SK-N-SH (cell line): Measurements from ENCODE around the gene MIXL1.

Source experiments
- CTCF ChIP-seq: fragments of 200-600 bp; sonication (generic); IDR thresholded peaks from 2 replicates; pipeline ENCODE4 v1.6.1; 2017; ENCODE audit warnings: antibody characterized with exemption, mild to moderate bottlenecking, moderate library complexity
- GABPA ChIP-seq: IDR thresholded peaks from 2 replicates; pipeline ENCODE4 v1.4.0; 2012; ENCODE audit warnings: low read depth, mild to moderate bottlenecking
- SIN3A ChIP-seq: IDR thresholded peaks from 2 replicates; pipeline ENCODE4 v1.6.1; 2012; ENCODE audit warnings: low read depth, mild to moderate bottlenecking, low read length, moderate library complexity, borderline replicate concordance
- TAF1 ChIP-seq: IDR thresholded peaks from 2 replicates; pipeline ENCODE4 v1.6.1; 2012; ENCODE audit warnings: low read depth, mild to moderate bottlenecking, low read length, moderate library complexity, borderline replicate concordance

GRCh38 chr1:226276077-226276682, 52.7 kb downstream of the MIXL1 start:
- TF ChIP-seq CTCF (no peak), SIN3A (no peak), GABPA (no peak), TAF1 (no peak)
